CD4-positive, alpha-beta T cell treated with Interleukin-6 at 100 ng/mL for 8 hours (primary cell): Measurements from ENCODE around the gene TAF11L13.
"Not testable (repeated sequence)": the region's sequence is repeated elsewhere in the genome, so short reads cannot be mapped to it uniquely, and the experiment has no call there.

Experiments
- DNase-seq: peaks from one replicate; pipeline ENCODE4 v3.0.0-alpha.2; 2020; ENCODE audit warnings: mixed read lengths, low spot score

Gene TAF11L13

DNA sequence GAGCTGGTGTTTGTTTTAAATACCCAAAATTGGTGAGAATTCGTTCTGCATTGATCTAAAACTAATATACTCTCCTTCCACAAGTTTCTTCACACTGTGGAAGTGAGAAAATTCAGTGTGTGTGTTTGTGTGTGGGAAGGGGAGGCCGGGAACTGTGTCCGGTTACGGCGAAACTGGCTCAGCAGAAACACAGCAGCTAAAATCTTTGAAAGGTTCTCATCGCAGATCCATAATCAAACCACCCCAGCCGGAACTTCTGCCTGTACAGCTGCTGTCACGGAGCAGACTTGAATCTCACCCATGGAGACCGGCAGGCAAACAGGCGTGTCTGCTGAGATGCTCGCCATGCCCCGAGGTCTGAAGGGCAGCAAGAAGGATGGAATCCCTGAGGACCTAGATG is at the start of gene TAF11L13:
Gene TAF11L13, plus strand, starts transcription at position 301 of the 400 bp plus-strand sequence.
- not testable (repeated sequence) for DNase-seq

DNA sequence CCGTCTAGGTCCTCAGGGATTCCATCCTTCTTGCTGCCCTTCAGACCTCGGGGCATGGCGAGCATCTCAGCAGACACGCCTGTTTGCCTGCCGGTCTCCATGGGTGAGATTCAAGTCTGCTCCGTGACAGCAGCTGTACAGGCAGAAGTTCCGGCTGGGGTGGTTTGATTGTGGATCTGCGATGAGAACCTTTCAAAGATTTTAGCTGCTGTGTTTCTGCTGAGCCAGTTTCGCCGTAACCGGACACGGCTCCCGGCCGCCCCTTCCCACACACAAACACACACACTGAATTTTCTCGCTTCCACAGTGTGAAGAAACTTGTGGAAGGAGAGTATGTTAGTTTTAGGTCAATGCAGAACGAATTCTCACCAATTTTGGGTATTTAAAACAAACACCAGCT is 46.2 kb upstream of the TAF11L13 start, which contains the start of gene TAF11L7:
Gene TAF11L7, minus strand, starts transcription at position 101 of the 400 bp plus-strand sequence.
- not testable (repeated sequence) for DNase-seq

DNA sequence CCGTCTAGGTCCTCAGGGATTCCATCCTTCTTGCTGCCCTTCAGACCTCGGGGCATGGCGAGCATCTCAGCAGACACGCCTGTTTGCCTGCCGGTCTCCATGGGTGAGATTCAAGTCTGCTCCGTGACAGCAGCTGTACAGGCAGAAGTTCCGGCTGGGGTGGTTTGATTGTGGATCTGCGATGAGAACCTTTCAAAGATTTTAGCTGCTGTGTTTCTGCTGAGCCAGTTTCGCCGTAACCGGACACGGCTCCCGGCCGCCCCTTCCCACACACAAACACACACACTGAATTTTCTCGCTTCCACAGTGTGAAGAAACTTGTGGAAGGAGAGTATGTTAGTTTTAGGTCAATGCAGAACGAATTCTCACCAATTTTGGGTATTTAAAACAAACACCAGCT is 41.0 kb upstream of the TAF11L13 start, which contains the start of gene TAF11L8:
Gene TAF11L8, minus strand, starts transcription at position 101 of the 400 bp plus-strand sequence.
- DNase-seq, result not testable (repeated sequence)

DNA sequence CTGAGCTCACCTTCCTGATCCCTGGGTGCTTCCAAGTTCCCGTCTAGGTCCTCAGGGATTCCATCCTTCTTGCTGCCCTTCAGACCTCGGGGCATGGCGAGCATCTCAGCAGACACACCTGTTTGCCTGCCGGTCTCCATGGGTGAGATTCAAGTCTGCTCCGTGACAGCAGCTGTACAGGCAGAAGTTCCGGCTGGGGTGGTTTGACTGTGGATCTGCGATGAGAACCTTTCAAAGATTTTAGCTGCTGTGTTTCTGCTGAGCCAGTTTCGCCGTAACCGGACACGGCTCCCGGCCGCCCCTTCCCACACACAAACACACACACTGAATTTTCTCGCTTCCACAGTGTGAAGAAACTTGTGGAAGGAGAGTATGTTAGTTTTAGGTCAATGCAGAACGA is 37.6 kb upstream of the TAF11L13 start, which contains the start of gene TAF11L9:
Gene TAF11L9, minus strand, starts transcription at position 140 of the 400 bp plus-strand sequence.
- DNase-seq, result not testable (repeated sequence)

DNA sequence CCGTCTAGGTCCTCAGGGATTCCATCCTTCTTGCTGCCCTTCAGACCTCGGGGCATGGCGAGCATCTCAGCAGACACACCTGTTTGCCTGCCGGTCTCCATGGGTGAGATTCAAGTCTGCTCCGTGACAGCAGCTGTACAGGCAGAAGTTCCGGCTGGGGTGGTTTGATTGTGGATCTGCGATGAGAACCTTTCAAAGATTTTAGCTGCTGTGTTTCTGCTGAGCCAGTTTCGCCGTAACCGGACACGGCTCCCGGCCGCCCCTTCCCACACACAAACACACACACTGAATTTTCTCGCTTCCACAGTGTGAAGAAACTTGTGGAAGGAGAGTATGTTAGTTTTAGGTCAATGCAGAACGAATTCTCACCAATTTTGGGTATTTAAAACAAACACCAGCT is 34.2 kb upstream of the TAF11L13 start, which contains the start of gene TAF11L10:
Gene TAF11L10, minus strand, starts transcription at position 101 of the 400 bp plus-strand sequence.
- not testable (repeated sequence) for DNase-seq

DNA sequence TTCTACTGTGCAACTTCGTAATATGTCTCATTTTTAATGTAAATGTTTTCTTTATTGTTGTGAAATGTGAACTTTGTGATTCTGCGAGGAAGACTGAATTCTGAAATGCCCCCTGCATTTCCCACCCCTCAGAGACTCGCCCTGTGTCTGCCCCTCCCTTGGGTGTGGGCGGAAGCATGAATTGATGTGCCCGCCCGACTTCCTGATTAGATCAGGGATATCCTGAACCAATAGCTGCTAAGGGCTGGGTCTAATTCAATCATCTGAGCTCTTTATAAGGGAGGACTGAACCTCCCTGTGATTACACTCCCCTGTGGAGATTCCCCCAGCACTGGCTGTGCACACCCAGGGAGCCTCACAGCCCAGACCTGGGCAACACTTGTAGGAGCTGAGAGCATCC is 28.0 kb upstream of the TAF11L13 start, which contains the start of gene TAF11L11:
Gene TAF11L11, plus strand, starts transcription at position 304 of the 400 bp plus-strand sequence.
- not testable (repeated sequence) for DNase-seq

DNA sequence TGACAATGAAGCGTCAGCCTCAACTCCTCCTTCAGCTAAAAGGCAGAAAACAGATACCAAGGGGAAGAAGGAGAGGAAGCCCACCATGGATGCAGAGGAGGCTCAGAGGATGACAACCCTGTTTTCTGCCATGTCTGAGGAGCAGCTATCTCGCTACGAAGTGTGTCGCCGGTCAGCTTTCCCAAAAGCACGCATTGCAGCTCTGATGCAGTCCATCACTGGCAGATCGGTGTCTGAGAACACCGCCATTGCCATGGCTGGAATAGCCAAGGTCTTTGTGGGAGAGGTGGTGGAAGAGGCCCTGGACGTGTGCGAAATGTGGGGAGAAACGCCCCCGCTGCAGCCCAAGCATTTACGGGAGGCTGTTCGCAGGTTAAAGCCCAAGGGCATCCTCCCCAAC is 26.9 kb upstream of the TAF11L13 start:
- DNase-seq, result no peak

DNA sequence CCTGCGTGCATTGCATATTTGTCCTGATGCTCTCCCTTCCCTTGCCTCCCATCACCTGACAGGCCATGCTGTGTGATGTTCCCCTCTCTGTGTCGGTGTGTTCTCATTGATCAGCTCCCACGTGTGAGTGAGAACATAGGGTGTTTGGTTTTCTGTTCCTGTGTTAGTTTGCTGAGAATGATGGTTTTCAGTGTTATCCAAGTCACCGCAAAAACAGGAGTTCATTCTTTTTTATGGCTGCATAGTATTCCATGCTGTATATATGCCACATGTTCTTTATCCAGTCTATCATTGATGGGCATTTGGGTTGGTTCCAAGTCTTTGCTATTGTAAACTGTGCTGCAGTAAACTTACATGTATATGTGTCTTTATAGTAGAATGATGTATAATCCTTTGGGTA is 24.4 kb upstream of the TAF11L13 start:
- DNase-seq, result not testable (repeated sequence)

DNA sequence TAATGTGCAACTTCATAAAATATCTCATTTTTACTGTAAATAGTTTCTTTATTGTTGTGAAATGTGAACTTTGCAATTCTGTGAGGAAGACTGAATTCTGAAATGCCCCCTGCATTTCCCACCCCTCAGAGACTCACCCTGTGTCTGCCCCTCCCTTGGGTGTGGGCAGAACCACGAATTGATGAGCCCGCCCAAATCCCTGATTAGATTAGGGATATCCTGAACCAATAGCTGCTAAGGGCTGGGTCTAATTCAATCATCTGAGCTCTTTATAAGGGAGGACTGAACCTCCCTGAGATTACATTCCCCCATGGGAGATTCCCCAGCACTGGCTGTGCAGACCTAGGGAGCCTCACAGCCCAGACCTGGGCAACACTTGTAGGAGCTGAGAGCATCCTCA is 21.8 kb upstream of the TAF11L13 start, which contains the start of gene TAF11L12:
Gene TAF11L12, plus strand, starts transcription at position 301 of the 400 bp plus-strand sequence.
- not testable (repeated sequence) for DNase-seq

DNA sequence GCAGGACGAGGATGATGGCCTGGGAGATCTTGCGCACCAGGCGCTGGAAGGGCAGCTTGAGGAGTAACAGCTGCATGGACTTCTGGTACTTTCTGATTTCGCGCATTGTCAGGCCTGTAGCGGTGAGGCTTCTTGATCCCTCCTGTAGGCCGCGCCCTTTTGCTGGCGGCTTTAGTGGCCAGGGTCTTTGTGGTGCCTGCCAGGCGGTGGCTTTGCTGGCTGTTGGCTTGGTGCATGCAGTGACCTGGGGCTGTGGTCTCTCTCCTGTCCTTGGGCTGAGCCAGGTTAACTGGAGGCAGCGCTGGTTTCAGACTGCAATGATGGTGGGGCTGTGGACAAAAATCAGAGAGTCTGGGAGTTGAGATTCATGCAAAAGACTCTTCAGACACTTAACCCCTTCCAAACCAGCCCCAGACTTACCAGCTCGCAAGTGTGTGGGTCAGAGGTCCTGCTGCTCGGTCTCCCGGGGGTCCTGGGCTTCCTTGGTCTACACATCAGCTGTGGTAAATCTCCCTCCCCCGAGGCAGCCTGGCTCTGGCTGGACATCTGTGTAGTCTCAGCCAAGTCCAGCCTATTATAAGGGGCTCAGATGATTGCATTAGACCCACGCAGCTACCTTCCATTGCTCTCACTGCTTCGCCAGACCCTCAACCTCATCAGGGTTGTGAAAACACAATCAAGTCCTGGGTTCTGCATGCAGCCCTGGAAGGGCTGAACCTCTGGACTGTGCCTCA is 16.8 kb upstream of the TAF11L13 start:
- no peak for DNase-seq

DNA sequence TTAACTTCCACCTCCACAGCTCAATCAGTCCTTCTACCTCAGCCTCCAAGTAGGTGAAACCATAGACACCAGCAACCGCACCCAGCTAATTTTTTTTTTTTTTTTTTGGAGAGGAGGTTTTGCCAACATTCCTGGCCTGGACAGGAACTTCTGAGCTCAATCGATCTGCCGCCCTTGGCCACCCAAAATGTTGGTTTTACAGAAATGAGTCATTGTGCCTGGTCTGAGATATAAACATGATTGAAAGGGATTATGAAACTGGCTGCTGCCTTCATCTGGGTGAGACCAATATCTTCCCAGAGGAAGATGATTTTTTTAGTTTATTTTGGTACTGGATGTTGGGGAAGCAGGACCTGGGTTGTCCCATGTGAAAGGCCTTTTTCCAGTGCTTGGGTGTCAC is 12.5 kb upstream of the TAF11L13 start:
- no peak for DNase-seq

DNA sequence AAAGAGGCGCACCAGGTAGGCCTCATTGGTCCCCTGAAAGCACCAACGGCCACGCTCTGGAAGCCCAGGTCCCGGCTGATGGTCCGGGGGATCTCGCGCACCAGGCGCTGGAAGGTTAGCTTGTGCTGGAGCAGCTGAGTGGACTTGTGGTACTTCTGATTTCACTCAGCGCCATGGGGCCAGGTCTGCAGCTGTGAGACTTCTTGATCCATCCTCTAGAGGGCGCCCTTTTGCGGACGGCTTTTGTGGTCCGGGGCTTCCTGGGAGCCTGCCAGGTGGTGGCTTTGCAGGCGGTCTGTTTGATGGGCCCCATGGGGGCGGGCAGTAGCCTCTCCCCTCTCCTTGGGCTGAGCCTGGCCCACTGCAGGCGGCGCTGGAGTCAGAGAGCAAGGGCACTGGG is 11.3 kb upstream of the TAF11L13 start:
- DNase-seq, result no peak

DNA sequence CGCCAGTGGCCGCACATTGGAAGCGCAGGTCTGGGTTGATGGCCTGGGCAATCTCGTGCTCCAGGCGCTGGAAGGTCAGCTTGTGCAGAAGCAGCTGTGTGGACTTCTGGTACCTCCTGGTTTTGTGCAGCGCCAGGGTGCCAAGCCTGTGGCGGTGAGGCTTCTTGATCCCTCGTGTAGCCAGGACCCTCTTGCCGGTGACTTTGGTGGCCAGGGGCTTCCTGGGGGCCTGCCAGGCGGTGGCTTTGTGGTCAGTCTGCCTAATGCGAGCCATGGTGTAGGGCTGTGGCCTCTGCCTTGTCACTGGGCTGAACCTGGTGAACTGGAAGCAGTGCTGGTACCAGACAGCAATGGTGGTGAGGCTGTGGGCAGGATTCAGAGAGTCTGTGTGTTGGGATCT is 6.2 kb upstream of the TAF11L13 start:
- no peak for DNase-seq

DNA sequence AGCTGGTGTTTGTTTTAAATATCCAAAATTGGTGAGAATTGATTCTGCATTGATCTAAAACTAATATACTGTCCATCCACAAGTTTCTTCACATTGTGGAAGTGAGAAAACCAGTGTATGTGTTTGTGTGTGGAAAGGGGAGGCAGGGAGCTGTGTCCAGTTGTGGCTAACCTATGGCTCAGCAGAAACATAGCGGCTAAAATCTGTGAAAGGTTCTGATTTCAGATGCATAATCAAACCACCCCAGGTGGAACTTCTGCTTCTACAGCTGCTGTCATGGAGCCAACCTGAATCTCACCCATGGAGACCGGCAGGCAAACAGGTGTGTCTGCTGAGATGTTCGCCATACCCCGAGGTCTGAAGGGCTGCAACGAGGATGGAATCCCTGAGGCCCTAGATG is 2.3 kb downstream of the TAF11L13 start, which contains the start of gene TAF11L14:
Gene TAF11L14, plus strand, starts transcription at position 301 of the 400 bp plus-strand sequence.
- DNase-seq, result no peak

DNA sequence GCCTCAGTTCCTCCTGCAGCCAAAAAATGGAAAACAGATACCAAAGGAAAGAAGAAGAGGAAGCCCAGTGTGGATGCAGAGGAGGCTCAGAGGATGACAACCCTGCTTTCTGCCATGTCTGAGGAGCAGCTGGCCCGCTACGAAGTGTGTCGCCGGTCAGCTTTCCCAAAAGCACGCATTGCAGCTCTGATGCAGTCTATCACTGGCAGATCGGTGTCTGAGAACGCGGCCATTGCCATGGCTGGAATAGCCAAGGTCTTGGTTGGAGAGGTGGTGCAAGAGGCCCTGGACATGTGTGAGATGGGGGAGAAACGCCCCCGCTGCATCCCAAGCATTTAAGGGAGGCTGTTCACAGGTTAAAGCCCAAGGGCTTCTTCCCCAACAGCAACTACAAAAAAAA is 17.3 kb downstream of the TAF11L13 start:
- not testable (repeated sequence) for DNase-seq

DNA sequence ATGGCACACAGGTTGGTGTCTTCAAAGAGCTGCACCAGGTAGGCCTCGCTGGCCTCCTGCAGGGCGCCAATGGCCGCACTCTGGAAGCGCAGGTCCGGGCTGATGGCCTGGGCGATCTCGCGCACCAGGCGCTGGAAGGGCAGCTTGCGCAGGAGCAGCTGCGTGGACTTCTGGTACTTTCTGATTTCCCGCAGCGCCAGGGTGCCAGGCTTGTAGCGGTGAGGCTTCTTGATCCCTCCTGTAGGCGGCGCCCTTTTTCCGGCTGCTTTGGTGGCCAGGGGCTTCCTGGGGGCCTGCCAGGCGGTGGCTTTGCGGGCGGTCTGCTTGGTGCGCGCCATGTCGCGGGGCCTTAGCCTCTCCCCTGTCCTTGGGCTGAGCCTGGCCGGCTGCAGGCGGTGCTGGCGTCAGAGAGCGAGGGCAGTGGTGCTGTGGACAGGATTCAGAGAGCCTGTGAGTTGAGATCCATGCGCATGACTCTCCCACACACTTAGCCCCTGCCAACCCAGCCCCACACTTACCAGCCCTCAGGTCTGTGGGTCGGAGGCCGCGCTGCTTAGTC is 23.4 kb downstream of the TAF11L13 start:
- DNase-seq, result not testable (repeated sequence)

DNA sequence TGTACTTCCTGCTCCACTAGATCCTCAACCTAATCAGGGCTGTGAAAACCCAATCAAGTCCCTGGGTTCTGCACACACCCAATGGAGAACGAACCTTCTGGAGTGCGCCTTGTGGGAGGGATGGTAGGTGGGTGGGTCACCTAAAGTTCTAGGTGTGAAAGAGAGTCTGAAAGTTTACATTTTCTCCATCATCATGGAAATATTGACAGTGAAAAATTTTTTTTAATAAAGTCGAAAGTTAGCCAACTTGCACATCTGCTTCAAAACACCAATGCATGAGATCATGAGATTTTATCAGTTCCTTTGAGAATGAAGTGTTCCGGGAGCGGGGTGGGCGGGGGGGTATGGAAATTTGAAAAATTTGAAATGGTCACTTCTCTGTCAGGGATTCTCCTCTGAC is 24.0 kb downstream of the TAF11L13 start:
- no peak for DNase-seq

DNA sequence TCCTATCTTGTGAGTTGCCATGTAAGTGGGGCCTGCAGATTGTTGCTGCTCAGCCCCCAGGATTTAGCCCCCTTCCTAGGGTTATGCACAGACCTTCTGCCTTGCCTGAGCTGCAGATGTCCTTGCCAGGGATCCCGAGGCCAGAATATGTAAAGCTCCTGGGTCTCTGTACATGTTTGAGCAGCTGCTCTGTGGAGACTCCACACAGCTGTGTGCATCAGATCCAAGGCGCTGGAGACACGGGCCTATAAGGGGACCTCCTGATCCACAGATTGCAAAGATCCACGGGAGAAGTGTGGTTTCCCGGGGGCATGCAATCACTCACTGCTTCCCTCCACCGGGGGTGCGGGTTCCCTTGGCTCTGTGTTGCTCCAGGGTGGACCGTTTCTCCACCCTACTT is 31.3 kb downstream of the TAF11L13 start:
- DNase-seq, result no peak

DNA sequence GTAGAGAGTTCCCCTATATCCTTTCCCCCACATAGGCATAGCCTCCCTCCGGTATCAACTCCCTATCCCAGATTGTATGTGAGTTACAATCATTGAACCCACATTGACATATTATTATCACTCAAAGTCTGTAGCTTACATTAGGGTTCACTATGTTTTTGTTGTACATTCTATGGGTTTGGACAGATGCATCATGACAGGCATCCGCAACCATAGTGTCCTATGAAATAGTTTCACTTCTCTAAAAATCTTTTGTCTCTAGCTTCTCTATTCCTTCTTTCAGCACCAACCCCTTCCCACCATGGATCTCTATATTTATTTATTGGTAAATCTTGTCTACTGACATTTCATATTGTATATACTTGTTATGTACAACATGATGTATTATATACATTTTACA is 33.9 kb downstream of the TAF11L13 start:
- no peak for DNase-seq

DNA sequence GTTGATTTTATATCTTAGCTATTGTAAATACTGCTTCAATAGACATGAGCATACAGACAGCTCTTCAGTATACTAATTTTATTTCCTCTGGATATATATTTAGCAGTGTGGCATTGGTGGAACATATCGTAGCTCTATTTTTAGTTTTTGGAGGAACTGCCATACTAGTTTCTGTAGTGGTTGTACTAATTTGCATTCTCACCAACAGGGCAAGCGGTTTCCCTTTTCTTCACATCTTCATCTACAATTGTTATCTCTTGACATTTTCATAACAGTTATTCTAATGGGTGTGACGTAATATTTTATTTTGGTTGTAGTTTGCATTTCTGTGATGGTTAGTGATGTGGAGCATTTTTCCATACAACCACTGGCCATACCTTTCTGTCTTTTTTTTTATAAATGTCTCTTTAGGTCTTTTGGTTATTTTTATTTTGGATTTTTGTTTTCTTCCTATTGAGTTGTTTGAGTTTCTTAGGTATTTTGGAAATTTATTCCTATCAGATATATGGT is 34.9 kb downstream of the TAF11L13 start:
- DNase-seq, result no peak

DNA sequence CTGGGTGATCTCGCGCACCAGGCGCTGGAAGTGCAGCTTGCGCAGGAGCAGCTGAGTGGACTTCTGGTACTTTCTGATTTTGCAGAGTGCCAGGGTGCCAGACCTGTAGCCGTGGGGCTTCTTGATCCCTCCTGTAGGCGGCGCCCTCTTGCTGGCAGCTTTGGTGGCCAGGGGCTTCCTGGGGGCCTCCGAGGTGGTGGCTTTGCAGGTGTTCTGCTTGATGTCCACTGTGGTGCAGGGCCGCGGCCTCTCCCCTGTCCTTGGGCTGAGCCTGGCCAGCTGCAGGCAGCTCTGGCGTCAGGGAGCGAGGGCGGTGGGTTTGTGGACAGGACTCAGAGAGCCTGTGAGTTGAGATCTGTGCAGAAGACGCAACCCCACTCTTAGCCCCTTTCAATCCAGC is 38.5 kb downstream of the TAF11L13 start:
- DNase-seq, result no peak

DNA sequence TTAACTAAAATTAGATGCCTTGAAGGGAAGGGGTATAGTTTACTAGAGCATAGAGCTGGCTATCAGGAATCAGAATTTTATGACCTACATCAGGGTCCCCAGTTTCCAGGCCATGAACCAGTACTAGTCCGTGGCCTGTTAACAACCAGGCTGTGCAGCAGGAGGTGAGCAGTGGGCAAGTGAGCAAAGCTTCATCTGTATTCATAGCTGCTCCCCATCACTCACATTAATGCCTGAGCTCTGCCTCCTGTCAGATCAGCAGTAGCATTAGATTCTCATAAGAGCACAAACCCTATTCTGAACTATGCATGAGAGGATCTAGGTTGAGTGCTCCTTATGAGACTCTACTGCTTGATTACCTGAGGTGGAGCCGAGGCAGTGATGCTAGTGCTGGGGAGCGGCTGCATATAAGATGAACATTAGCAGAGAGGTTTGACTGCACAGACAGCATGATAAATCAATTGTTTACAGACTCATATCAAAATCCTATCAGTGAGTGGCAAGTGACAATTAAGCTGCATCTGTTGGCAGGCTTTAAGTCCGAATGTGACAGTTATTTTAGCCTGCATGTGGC is 47.0 kb downstream of the TAF11L13 start:
- DNase-seq, result no peak
